Epithelial cell of proximal tubule (primary cell): ENCODE results near the gene DTX3L. TPM values are rescaled to one million over a fixed set of nuclear protein-coding genes. Genes with fewer than 3 reads are reported as not detected.
A peak's percentile ranks its signal among the peaks of the same experiment; 100 is the strongest.
"Not testable (repeated sequence)": the region's sequence is repeated elsewhere in the genome, so short reads cannot be mapped to it uniquely, and the experiment has no call there.

Experiments
- DNase-seq: peaks from one replicate; pipeline ENCODE4 v3.0.0-alpha.2; 2011; ENCODE audit warnings: low read depth
- H3K4me3 ChIP-seq: 2 replicates; pipeline ENCODE4 v1.5.1; 2011; ENCODE audit warnings: low read depth, mild to moderate bottlenecking, low read length
- CTCF ChIP-seq: conservative IDR thresholded peaks from 2 replicates; pipeline ENCODE4 v1.5.1; 2012; ENCODE audit warnings: low read depth, mild to moderate bottlenecking, low read length
- total RNA-seq: library from RNA; depleted of rRNA; stranded (reverse); fragments of >200 nt; gene quantifications from 2 replicates; pipeline ENCODE4 v1.2.3, GENCODE V29; 2015

Gene DTX3L
- total RNA-seq, 1 donor from 2014 or later = 23.9 TPM

- no peak for TF ChIP-seq CTCF
- H3K4me3 ChIP-seq = no peak overlapping the region
- no peak for DNase-seq
Measured at GRCh38 chr3:122559906-122560305, 4.2 kb upstream of the DTX3L start.

GRCh38 chr3:122560680-122561079, 3.5 kb upstream of the DTX3L start:
- peak; percentile 22 for DNase-seq
- no peak overlapping the region for H3K4me3 ChIP-seq
- TF ChIP-seq CTCF = peak; percentile 77

GRCh38 chr3:122562923-122563716, 1.0 kb upstream of the DTX3L start:
- DNase-seq = no peak
- no peak for TF ChIP-seq CTCF
- peak overlapping the region; percentile 87 for H3K4me3 ChIP-seq

- no peak for TF ChIP-seq CTCF
- peak overlapping the region; percentile 87 for H3K4me3 ChIP-seq
- no peak for DNase-seq
Measured at GRCh38 chr3:122563717-122564025, 467 bp upstream of the DTX3L start.

- H3K4me3 ChIP-seq, DNase-seq: not testable (repeated sequence)
Measured at GRCh38 chr3:122568131-122568530, 4.0 kb downstream of the DTX3L start.

- no peak overlapping the region for H3K4me3 ChIP-seq
- no peak for DNase-seq
- no peak for TF ChIP-seq CTCF
Measured at GRCh38 chr3:122568755-122569154, 4.6 kb downstream of the DTX3L start.

- DNase-seq = peak; percentile 25
- peak; percentile 14 for TF ChIP-seq CTCF
- H3K4me3 ChIP-seq = no peak overlapping the region
Measured at GRCh38 chr3:122572940-122573412, 8.8 kb downstream of the DTX3L start.
